Activated naive CD8-positive, alpha-beta T cell treated with anti-CD3 and anti-CD28 coated beads, Interleukin-2, amount 50 U/mL, for 16 hours (primary cell): ENCODE measurements around the gene S100A11.

Source experiments
- DNase-seq: peaks from one replicate; pipeline ENCODE4 v3.0.0-alpha.2; 2020; ENCODE audit warnings: low read depth, low spot score

Gene S100A11

GRCh38 chr1:151984313-151984956, 52.4 kb downstream of the S100A11 start:
- DNase-seq: no peak
